AG10803 (cell line): Measurements from ENCODE around the gene IGF2R.
"Not testable (repeated sequence)": the region's sequence is repeated elsewhere in the genome, so short reads cannot be mapped to it uniquely, and the experiment has no call there.

Source experiments
- DNase-seq: peaks from one replicate; pipeline ENCODE4 v3.0.0; 2010; ENCODE audit warnings: low read depth
- H3K4me3 ChIP-seq: 2 replicates; pipeline ENCODE4 v1.5.1; 2011; ENCODE audit warnings: mild to moderate bottlenecking, low read length, control low read depth
- TF ChIP-seq, protein P1 (sequence below): conservative IDR thresholded peaks from 2 replicates; pipeline ENCODE4 v1.5.1; 2011; ENCODE audit warnings: mild to moderate bottlenecking, low read length, control low read depth, inconsistent platforms

Gene IGF2R, protein sequence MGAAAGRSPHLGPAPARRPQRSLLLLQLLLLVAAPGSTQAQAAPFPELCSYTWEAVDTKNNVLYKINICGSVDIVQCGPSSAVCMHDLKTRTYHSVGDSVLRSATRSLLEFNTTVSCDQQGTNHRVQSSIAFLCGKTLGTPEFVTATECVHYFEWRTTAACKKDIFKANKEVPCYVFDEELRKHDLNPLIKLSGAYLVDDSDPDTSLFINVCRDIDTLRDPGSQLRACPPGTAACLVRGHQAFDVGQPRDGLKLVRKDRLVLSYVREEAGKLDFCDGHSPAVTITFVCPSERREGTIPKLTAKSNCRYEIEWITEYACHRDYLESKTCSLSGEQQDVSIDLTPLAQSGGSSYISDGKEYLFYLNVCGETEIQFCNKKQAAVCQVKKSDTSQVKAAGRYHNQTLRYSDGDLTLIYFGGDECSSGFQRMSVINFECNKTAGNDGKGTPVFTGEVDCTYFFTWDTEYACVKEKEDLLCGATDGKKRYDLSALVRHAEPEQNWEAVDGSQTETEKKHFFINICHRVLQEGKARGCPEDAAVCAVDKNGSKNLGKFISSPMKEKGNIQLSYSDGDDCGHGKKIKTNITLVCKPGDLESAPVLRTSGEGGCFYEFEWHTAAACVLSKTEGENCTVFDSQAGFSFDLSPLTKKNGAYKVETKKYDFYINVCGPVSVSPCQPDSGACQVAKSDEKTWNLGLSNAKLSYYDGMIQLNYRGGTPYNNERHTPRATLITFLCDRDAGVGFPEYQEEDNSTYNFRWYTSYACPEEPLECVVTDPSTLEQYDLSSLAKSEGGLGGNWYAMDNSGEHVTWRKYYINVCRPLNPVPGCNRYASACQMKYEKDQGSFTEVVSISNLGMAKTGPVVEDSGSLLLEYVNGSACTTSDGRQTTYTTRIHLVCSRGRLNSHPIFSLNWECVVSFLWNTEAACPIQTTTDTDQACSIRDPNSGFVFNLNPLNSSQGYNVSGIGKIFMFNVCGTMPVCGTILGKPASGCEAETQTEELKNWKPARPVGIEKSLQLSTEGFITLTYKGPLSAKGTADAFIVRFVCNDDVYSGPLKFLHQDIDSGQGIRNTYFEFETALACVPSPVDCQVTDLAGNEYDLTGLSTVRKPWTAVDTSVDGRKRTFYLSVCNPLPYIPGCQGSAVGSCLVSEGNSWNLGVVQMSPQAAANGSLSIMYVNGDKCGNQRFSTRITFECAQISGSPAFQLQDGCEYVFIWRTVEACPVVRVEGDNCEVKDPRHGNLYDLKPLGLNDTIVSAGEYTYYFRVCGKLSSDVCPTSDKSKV (N-terminal part only)

DNA sequence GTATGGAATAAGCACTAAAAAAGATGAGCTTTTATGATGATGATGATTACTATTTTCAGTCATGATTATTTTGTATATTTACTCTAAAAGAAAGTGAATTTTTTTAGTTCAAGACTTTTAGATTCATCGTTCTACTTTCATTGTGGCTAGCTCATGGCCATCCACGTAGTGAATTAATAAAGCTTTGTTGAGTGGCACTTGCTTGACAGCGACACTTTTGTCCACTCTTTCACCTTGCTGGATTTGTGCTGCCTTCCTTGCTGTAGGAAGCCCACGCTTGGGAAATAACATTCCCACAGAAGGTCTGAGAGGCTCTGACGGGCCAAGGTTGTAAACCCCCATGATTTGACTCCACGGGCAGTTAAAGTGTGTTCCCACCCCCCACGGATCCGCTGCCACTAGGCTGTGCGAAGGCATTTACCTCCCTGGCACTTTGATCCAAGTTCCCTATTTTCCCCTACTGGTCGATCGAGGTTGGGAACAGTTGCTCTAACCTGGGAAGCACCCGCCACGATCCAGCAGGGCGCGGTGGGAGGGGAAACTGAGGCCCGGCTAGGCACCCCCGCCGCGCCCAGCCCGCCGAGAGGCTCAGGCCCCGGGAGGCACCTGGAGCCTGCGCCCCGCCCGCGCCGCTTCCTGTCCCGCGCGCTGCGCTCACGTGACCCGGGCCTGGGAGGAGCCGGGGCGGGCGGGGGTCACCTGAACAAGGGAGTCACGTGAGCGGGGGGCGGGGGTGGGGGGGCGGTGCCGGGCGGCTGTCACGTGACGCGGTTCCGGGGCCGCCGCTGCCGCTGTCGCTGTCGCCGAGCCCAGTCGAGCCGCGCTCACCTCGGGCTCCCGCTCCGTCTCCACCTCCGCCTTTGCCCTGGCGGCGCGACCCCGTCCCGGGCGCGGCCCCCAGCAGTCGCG, at the start of gene IGF2R:
IGF2R (plus strand) TSS at position 788 of the 909 bp plus-strand sequence. CDS start 165 bp downstream, outside the sequence.
- TF ChIP-seq, protein P1, sequence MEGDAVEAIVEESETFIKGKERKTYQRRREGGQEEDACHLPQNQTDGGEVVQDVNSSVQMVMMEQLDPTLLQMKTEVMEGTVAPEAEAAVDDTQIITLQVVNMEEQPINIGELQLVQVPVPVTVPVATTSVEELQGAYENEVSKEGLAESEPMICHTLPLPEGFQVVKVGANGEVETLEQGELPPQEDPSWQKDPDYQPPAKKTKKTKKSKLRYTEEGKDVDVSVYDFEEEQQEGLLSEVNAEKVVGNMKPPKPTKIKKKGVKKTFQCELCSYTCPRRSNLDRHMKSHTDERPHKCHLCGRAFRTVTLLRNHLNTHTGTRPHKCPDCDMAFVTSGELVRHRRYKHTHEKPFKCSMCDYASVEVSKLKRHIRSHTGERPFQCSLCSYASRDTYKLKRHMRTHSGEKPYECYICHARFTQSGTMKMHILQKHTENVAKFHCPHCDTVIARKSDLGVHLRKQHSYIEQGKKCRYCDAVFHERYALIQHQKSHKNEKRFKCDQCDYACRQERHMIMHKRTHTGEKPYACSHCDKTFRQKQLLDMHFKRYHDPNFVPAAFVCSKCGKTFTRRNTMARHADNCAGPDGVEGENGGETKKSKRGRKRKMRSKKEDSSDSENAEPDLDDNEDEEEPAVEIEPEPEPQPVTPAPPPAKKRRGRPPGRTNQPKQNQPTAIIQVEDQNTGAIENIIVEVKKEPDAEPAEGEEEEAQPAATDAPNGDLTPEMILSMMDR: peak; percentile 20
- H3K4me3 ChIP-seq: peak within 1 kb of the TSS; percentile 68
- peak; percentile 82 for DNase-seq

DNA sequence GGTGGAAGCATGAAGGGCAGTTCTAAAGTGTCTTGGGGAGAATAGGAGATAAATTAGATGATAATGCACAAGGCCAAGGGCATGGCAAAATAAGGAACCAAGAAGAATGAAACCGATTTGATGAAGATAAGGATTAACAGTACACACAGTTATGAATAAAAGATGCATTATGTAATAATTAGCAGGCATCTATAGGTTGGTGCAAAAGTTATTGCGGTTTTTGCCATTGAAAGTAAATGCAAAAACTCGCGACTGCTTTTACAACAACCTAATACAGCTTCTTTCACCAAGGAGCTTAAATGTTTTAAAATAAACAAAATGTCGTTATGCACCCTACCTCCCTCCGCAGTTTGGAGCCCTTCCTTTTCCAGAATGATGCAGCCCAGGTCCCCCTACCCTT, 49.1 kb upstream of the IGF2R start:
- H3K4me3 ChIP-seq: no peak overlapping the region
- DNase-seq: no peak
- TF ChIP-seq, protein P1: no peak

DNA sequence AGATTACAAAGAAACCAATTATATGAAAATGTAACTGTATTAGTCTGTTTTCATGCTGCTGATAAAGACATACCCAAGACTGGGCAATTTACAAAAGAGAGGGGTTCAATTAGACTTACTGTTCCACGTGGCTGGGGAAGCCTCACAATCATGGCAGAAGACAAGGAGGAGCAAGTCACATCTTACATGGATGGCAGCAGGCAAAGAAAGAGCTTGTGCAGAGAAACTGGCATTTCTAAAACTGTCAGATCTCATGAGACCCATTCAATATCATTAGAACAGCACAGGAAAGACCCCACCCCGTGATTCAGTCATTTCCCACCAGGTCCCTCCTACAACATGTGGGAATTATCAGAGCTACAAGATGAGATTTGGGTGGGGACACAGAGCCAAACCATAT, 44.7 kb upstream of the IGF2R start:
- not testable (repeated sequence) for H3K4me3 ChIP-seq, DNase-seq

DNA sequence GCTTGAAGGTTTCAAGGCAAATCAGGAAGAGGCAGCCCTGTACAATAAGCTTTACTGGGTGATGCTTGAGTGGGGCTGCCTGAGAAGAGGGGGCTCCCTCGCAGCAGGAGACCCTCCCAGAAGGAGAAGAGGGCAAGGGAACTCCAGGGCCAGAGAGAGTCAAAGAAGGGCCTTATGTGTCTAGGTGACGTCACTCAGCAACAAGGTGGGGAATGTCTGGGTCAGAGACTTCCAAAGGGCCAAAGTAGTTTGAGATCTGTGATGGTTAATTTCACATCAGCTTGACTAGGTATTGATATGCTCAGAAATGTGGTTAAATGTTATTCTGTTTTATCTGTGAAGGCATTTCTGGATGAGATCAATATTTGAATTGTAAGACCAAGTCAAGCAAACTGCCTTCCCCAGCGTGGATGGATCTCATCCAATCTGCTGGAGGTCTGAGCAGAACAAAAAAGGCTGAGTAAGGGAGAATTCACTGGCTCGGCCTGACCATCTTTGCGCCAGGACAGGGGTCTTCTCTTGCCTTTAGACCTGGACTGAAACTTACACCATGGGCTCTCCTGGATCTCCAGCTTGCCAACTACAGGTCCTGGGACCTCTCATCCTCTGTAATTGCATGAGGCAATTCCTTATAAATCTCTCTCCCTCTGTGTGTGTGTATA, 42.2 kb upstream of the IGF2R start:
- DNase-seq: no peak
- no peak overlapping the region for H3K4me3 ChIP-seq
- TF ChIP-seq, protein P1: no peak

DNA sequence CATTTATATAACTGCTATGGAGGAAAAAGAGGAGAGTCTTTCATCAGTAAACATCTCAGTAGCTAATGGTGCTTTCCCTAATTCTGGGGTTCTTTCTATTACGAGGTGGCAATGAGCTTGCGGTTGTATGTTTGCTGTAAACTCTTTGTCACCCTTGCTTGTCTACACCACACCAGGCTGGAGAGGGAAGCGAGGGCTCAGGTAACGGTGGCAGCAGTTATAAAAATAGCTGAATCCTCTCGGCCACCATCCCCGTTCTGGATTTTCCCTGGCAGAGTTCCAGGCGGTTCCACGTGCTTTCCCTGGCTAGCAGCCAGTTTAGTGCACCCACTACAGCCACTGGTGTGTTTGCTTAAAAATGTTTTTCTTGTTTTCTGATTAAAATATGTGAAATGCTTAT, 39.1 kb upstream of the IGF2R start:
- no peak for DNase-seq
- TF ChIP-seq, protein P1: no peak
- H3K4me3 ChIP-seq: no peak overlapping the region

DNA sequence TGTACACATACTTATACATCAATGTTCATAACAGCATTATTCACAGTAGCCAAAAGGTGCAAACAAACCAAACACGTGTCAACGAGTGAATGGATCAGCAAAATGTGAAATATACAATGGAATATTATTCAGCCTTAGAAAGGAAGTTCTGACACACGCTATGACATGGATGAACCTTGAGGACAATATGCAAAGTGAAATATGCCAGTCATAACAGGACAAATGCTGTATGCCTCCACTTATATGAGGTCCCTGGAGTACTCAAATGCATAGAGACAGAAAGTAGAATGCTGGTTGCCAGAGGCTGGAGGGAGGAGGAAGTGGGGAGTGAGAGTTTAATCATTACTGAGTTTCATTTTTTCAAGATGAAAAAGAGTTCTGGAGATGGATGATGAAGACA, 37.8 kb upstream of the IGF2R start:
- TF ChIP-seq, protein P1: no peak
- H3K4me3 ChIP-seq: no peak overlapping the region
- no peak for DNase-seq
